KMS-11 (cell line): ENCODE results near the gene R3HDM2.
"Not testable (repeated sequence)": the region's sequence is repeated elsewhere in the genome, so short reads cannot be mapped to it uniquely, and the experiment has no call there.

Experiments
- H2AFZ ChIP-seq: fragments of 200-600 bp; sonication (generic); 2 replicates; pipeline ENCODE4 v1.6.1; 2016; ENCODE audit warnings: antibody characterized with exemption, mixed run types, low read depth
- H3K27ac ChIP-seq: fragments of 200-600 bp; sonication (generic); 2 replicates; pipeline ENCODE4 v1.6.1; 2016; ENCODE audit warnings: mild to moderate bottlenecking, mixed run types
- H3K27me3 ChIP-seq: fragments of 200-600 bp; sonication (generic); 2 replicates; pipeline ENCODE4 v1.6.1; 2017; ENCODE audit warnings: mild to moderate bottlenecking, low read depth, mixed run types, moderate library complexity; ENCODE audit not compliant: insufficient read depth
- H3K36me3 ChIP-seq: fragments of 200-600 bp; sonication (generic); 2 replicates; pipeline ENCODE4 v1.6.1; 2017; ENCODE audit warnings: mild to moderate bottlenecking, mixed run types; ENCODE audit not compliant: insufficient read depth
- H3K4me1 ChIP-seq: fragments of 200-600 bp; sonication (generic); 2 replicates; pipeline ENCODE4 v1.6.1; 2016; ENCODE audit warnings: mild to moderate bottlenecking, low read depth, mixed run types; ENCODE audit not compliant: poor library complexity, severe bottlenecking
- H3K4me2 ChIP-seq: fragments of 200-600 bp; sonication (generic); 2 replicates; pipeline ENCODE4 v1.7.0; 2016; ENCODE audit warnings: mild to moderate bottlenecking, mixed run types
- H3K4me3 ChIP-seq: fragments of 200-600 bp; sonication (generic); IDR thresholded peaks from 2 replicates; pipeline ENCODE4 v1.6.1; 2017; ENCODE audit warnings: low read depth, low read length, mixed read lengths; ENCODE audit not compliant: insufficient read depth
- H3K79me2 ChIP-seq: fragments of 200-600 bp; sonication (generic); 2 replicates; pipeline ENCODE4 v1.6.1; 2016; ENCODE audit warnings: low read depth, mixed run types; ENCODE audit not compliant: insufficient read depth
- H3K9ac ChIP-seq: fragments of 200-600 bp; sonication (generic); 2 replicates; pipeline ENCODE4 v1.6.1; 2016; ENCODE audit warnings: mild to moderate bottlenecking, mixed run types
- H4K20me1 ChIP-seq: fragments of 200-600 bp; sonication (generic); 2 replicates; pipeline ENCODE4 v1.6.1; 2016; ENCODE audit warnings: mild to moderate bottlenecking, mixed run types; ENCODE audit not compliant: insufficient read depth
- CTCF ChIP-seq: fragments of 200-600 bp; sonication (generic); conservative IDR thresholded peaks from 2 replicates; pipeline ENCODE4 v1.6.1; 2017; ENCODE audit warnings: low read depth, mild to moderate bottlenecking, antibody characterized with exemption, low read length, moderate library complexity, mixed read lengths

Gene R3HDM2

GRCh38 chr12:57280211-57281062 lies 150.4 kb downstream of the R3HDM2 start:
- H3K79me2 ChIP-seq, result no peaks in the 10 kb centered on the region
- no peak overlapping the region for H2AFZ ChIP-seq
- no peaks in the 10 kb centered on the region for H4K20me1 ChIP-seq
- H3K4me3 ChIP-seq, result no peak overlapping the region
- H3K36me3 ChIP-seq, result no peaks in the 10 kb centered on the region
- H3K4me1 ChIP-seq, result no peaks in the 10 kb centered on the region
- no peak overlapping the region for H3K4me2 ChIP-seq
- H3K9ac ChIP-seq, result no peak overlapping the region
- no peak overlapping the region for H3K27ac ChIP-seq
- no peaks in the 10 kb centered on the region for H3K27me3 ChIP-seq
- no peak for TF ChIP-seq CTCF

GRCh38 chr12:57278465-57279381 lies 152.1 kb downstream of the R3HDM2 start:
- Histone ChIP-seq H3K79me2 (no peaks in the 10 kb centered on the region), H3K4me2 (no peak overlapping the region), H3K4me1 (no peaks in the 10 kb centered on the region), H3K4me3 (no peak overlapping the region), H3K27ac (no peak overlapping the region), H3K9ac (no peak overlapping the region), H3K27me3 (no peaks in the 10 kb centered on the region), H3K36me3 (no peaks in the 10 kb centered on the region), H2AFZ (no peak overlapping the region), H4K20me1 (no peaks in the 10 kb centered on the region)
- TF ChIP-seq CTCF, result no peak

- H3K9ac ChIP-seq, result no peak overlapping the region
- no peaks in the 10 kb centered on the region for H3K79me2 ChIP-seq
- peak; percentile 62 for TF ChIP-seq CTCF
- H3K36me3 ChIP-seq, result no peaks in the 10 kb centered on the region
- H3K27ac ChIP-seq, result no peak overlapping the region
- no peaks in the 10 kb centered on the region for H4K20me1 ChIP-seq
- no peak overlapping the region for H3K4me2 ChIP-seq
- H2AFZ ChIP-seq, result no peak overlapping the region
- H3K4me1 ChIP-seq, result no peaks in the 10 kb centered on the region
- no peaks in the 10 kb centered on the region for H3K27me3 ChIP-seq
- no peak overlapping the region for H3K4me3 ChIP-seq
These were observed 153.8 kb downstream of the R3HDM2 start for GRCh38 chr12:57276935-57277563.

GRCh38 chr12:57276233-57276632 lies 154.6 kb downstream of the R3HDM2 start:
- not testable (repeated sequence) for H3K4me2 ChIP-seq, H3K36me3 ChIP-seq, H3K27ac ChIP-seq, H3K4me3 ChIP-seq, H3K79me2 ChIP-seq, H3K4me1 ChIP-seq, H4K20me1 ChIP-seq, H3K27me3 ChIP-seq, H2AFZ ChIP-seq, H3K9ac ChIP-seq
